Mammary epithelial cell (primary cell): ENCODE measurements around the gene LRMDA.

Source experiments
- EZH2 ChIP-seq: IDR thresholded peaks from 2 replicates; pipeline ENCODE4 v1.6.1; 2012; ENCODE audit warnings: low read length, inconsistent platforms, borderline replicate concordance
- TF ChIP-seq, protein P1 (sequence below), 2 donors: IDR thresholded peaks in 1 of 2; conservative IDR thresholded peaks in 1 of 2; 2 replicates each; pipeline ENCODE4 v1.5.1; 2011 to 2012; ENCODE audit warnings: inconsistent platforms in 2 of 2, low read length in 2 of 2, mild to moderate bottlenecking in 2 of 2, control low read depth in 1 of 2, low read depth in 1 of 2; ENCODE audit not compliant: insufficient read depth in 1 of 2; ENCODE audit errors: extremely low read depth in 1 of 2

DNA sequence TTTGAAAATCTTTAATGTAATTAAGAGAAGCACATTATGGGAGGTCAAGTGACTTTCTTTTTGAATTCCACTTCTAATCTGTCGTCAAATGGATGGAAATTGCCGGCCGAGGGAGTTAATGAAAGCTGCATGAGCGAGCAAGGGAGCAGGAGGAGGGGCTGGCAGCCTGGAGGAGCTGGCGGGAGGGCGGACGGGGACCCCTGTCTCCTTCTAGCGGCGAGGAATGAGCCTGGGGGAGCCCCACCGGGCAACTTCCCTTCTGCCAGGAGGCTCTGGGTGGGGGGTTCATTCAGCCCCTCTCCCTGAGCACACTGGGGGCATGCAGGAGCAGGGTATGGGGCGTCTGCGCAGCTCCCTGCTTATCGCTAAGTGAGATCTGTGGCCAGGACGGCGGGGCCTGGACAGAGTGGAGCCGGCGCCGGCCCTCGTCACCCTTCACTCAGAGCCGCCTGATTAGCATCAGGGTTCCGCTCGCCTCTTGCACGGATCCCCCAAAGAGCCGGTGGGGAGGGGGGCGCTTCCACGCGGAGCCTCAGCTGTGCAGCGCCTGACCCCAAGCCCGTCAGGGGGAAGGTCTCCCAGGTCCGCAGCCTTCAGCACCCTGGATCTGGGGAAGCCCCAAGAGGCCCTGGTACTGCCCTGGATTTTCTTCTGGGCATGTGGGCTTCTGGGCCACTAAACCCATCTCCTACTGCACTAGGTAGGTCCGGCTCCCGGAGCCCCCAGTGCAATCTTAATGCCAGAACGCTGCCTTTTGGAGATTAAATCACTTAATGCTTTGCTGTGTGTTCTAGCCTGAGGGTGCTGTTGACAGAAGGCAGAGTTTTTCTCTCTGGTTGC is 680.8 kb downstream of the LRMDA start:
- TF ChIP-seq, protein P1, sequence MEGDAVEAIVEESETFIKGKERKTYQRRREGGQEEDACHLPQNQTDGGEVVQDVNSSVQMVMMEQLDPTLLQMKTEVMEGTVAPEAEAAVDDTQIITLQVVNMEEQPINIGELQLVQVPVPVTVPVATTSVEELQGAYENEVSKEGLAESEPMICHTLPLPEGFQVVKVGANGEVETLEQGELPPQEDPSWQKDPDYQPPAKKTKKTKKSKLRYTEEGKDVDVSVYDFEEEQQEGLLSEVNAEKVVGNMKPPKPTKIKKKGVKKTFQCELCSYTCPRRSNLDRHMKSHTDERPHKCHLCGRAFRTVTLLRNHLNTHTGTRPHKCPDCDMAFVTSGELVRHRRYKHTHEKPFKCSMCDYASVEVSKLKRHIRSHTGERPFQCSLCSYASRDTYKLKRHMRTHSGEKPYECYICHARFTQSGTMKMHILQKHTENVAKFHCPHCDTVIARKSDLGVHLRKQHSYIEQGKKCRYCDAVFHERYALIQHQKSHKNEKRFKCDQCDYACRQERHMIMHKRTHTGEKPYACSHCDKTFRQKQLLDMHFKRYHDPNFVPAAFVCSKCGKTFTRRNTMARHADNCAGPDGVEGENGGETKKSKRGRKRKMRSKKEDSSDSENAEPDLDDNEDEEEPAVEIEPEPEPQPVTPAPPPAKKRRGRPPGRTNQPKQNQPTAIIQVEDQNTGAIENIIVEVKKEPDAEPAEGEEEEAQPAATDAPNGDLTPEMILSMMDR (conservative IDR thresholded peaks at IDR 0.05 in 1 of 2, IDR thresholded peaks at IDR 0.05 in 1 of 2; ENCODE audit: extremely low read depth in 1 of 2, insufficient read depth in 1 of 2, low read depth in 1 of 2, low read length in 2 of 2), result no peak
- TF ChIP-seq EZH2, result no peak
